HuH-7 (cell line): ENCODE data around the gene MYH14.
A peak's percentile ranks its signal among the peaks of the same experiment; 100 is the strongest.

Experiments used
- DNase-seq: peaks from one replicate; pipeline ENCODE4 v3.0.0; 2011; ENCODE audit warnings: low spot score

Gene MYH14

GRCh38 chr19:50192463-50193211 is 10.8 kb upstream of the MYH14 start:
- no peak for DNase-seq

- DNase-seq = no peak
Measured at GRCh38 chr19:50195224-50195623, 8.2 kb upstream of the MYH14 start.

- DNase-seq = no peak
Measured at GRCh38 chr19:50196322-50196932, 7.0 kb upstream of the MYH14 start.

- DNase-seq = no peak
Measured at GRCh38 chr19:50197348-50197747, 6.1 kb upstream of the MYH14 start.

- no peak for DNase-seq
Measured at GRCh38 chr19:50198431-50199258, 4.8 kb upstream of the MYH14 start.

- DNase-seq = no peak
Measured at GRCh38 chr19:50199259-50199555, 4.2 kb upstream of the MYH14 start.

GRCh38 chr19:50202386-50202785 is 1.0 kb upstream of the MYH14 start:
- DNase-seq = no peak

- no peak for DNase-seq
Measured at GRCh38 chr19:50202962-50203280, 501 bp upstream of the MYH14 start.

- no peak for DNase-seq
Measured at GRCh38 chr19:50204081-50204428, 633 bp downstream of the MYH14 start.

- DNase-seq = peak; percentile 94
Measured at GRCh38 chr19:50204811-50205675, 1.6 kb downstream of the MYH14 start.

- no peak for DNase-seq
Measured at GRCh38 chr19:50205681-50206138, 2.3 kb downstream of the MYH14 start.

- no peak for DNase-seq
Measured at GRCh38 chr19:50206191-50206590, 2.8 kb downstream of the MYH14 start.

GRCh38 chr19:50207730-50208129 is 4.3 kb downstream of the MYH14 start:
- no peak for DNase-seq

GRCh38 chr19:50209131-50209530 is 5.7 kb downstream of the MYH14 start:
- no peak for DNase-seq

- DNase-seq = no peak
Measured at GRCh38 chr19:50210425-50210824, 7.0 kb downstream of the MYH14 start.

GRCh38 chr19:50213925-50214324 is 10.5 kb downstream of the MYH14 start:
- DNase-seq = no peak

- DNase-seq = no peak
Measured at GRCh38 chr19:50214699-50215543, 11.5 kb downstream of the MYH14 start.

- DNase-seq = no peak
Measured at GRCh38 chr19:50215820-50216219, 12.4 kb downstream of the MYH14 start.

- no peak for DNase-seq
Measured at GRCh38 chr19:50221087-50221486, 17.7 kb downstream of the MYH14 start.

- no peak for DNase-seq
Measured at GRCh38 chr19:50222691-50223438, 19.4 kb downstream of the MYH14 start.

GRCh38 chr19:50223439-50223716 is 20.0 kb downstream of the MYH14 start:
- DNase-seq = no peak
